Activated T-helper 1 cell treated with anti-CD3 and anti-CD28 coated beads, Interleukin-12 subunit alpha, Interleukin-12 subunit beta, Interleukin-2, Interleukin-4 antibody, amounts not matched to agents 30 ng/mL and 10 ng/mL and 1 ng/mL, durations not matched to agents 14 hours and 24 hours and 36 hours (primary cell): ENCODE measurements around the gene NFATC4. TPM values are rescaled to one million over a fixed set of nuclear protein-coding genes. Genes with fewer than 3 reads are reported as not detected.

ENCODE experiments used
- DNase-seq: peaks from one replicate; pipeline ENCODE4 v3.0.0; 2021; ENCODE audit warnings: low spot score
- H3K27ac Mint-ChIP-seq: one replicate; pipeline ENCODE4 v1.8.0; 2021; ENCODE audit warnings: mild to moderate bottlenecking, mixed read lengths
- H3K27me3 Mint-ChIP-seq: one replicate; pipeline ENCODE4 v1.8.0; 2022; ENCODE audit warnings: mild to moderate bottlenecking, moderate library complexity, mixed read lengths; ENCODE audit not compliant: insufficient read depth
- H3K36me3 Mint-ChIP-seq: one replicate; pipeline ENCODE4 v1.8.0; 2021; ENCODE audit warnings: low read depth, mixed read lengths
- H3K4me1 Mint-ChIP-seq: one replicate; pipeline ENCODE4 v1.8.0; 2021; ENCODE audit warnings: low read depth, mixed read lengths
- H3K4me3 Mint-ChIP-seq: one replicate; pipeline ENCODE4 v1.8.0; 2021; ENCODE audit warnings: mild to moderate bottlenecking, moderate library complexity, mixed read lengths
- H3K9me3 Mint-ChIP-seq: one replicate; pipeline ENCODE4 v1.8.0; 2021; ENCODE audit warnings: mixed read lengths
- intact Hi-C: fragments of 100-400 bp; cut with micrococcal nuclease; formaldehyde crosslinking; loops from one replicate; pipeline ENCODE4 v1.15.1; 2024
- total RNA-seq: library from RNA; stranded (reverse); gene quantifications from 2 replicates; pipeline ENCODE4 v1.2.3, GENCODE V29; 2022

The NFATC4 gene
- total RNA-seq, 1 donor from 2014 or later: not detected

GRCh38 chr14:24399999-24400718 lies 32.2 kb downstream of the NFATC4 start:
- no peaks in the 10 kb centered on the region for H3K9me3 Mint-ChIP-seq
- DNase-seq: no peak
- intact Hi-C loops: loop anchor here (2.0 kb wide), 1 partner anchor 31 kb away; no protein-coding TSS in a partner anchor
- no peak overlapping the region for H3K27ac Mint-ChIP-seq
- H3K4me3 Mint-ChIP-seq: no peak overlapping the region
- H3K36me3 Mint-ChIP-seq: no peaks in the 10 kb centered on the region
- H3K27me3 Mint-ChIP-seq: peaks cover 32% of the 10 kb centered on the region
- H3K4me1 Mint-ChIP-seq: no peaks in the 10 kb centered on the region

GRCh38 chr14:24401810-24402702 lies 34.1 kb downstream of the NFATC4 start:
- Mint-ChIP-seq H3K9me3 (no peaks in the 10 kb centered on the region), H3K27me3 (peaks cover 36% of the 10 kb centered on the region), H3K4me1 (no peaks in the 10 kb centered on the region), H3K4me3 (no peak overlapping the region), H3K27ac (no peak overlapping the region), H3K36me3 (no peaks in the 10 kb centered on the region)
- intact Hi-C loops: no loop called here
- DNase-seq: no peak

- intact Hi-C loops: no loop called here
- Mint-ChIP-seq H3K4me3 (no peak overlapping the region), H3K27me3 (peaks cover 32% of the 10 kb centered on the region), H3K4me1 (no peaks in the 10 kb centered on the region), H3K9me3 (no peaks in the 10 kb centered on the region), H3K36me3 (no peaks in the 10 kb centered on the region), H3K27ac (no peak overlapping the region)
- DNase-seq: no peak
Observed at GRCh38 chr14:24403294-24403998, 35.5 kb downstream of the NFATC4 start.

GRCh38 chr14:24404814-24405213 lies 36.8 kb downstream of the NFATC4 start:
- Mint-ChIP-seq H3K36me3 (no peaks in the 10 kb centered on the region), H3K27me3 (peaks cover 30% of the 10 kb centered on the region), H3K4me3 (no peak overlapping the region), H3K9me3 (no peaks in the 10 kb centered on the region), H3K4me1 (no peaks in the 10 kb centered on the region), H3K27ac (no peak overlapping the region)
- DNase-seq: no peak
- intact Hi-C loops: no loop called here

- H3K4me3 Mint-ChIP-seq: no peak overlapping the region
- no peak overlapping the region for H3K27ac Mint-ChIP-seq
- H3K36me3 Mint-ChIP-seq: no peaks in the 10 kb centered on the region
- no peaks in the 10 kb centered on the region for H3K4me1 Mint-ChIP-seq
- no peak for DNase-seq
- intact Hi-C loops: no loop called here
- H3K9me3 Mint-ChIP-seq: no peaks in the 10 kb centered on the region
- H3K27me3 Mint-ChIP-seq: peaks cover 25% of the 10 kb centered on the region
Observed at GRCh38 chr14:24406416-24406815, 38.4 kb downstream of the NFATC4 start.

GRCh38 chr14:24407608-24408325 lies 39.8 kb downstream of the NFATC4 start:
- Mint-ChIP-seq H3K27me3 (peaks cover 25% of the 10 kb centered on the region), H3K27ac (no peak overlapping the region), H3K9me3 (no peaks in the 10 kb centered on the region), H3K36me3 (no peaks in the 10 kb centered on the region), H3K4me3 (no peak overlapping the region), H3K4me1 (no peaks in the 10 kb centered on the region)
- DNase-seq: no peak
- intact Hi-C loops: no loop called here

DNA sequence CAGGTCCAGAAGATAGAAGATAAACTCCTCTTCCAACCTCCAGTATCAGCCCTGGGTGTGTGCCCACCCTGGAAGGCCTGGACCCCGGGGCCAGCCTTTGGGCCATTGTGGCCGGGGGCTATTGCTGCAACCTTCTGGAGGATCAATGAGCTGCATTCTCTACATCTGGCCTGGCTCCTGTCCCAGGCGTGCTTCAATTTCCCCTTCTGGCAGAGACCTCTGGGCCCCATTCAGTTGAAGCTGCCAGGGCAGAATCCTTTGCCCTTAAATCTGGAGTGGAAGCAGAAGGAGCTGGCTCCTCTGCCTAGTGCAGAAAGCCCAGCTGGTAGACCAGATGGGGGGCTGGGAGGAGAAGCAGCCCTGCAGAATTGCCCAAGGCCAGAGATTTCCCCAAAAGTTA lies 40.8 kb downstream of the NFATC4 start:
- no peaks in the 10 kb centered on the region for H3K9me3 Mint-ChIP-seq
- no peaks in the 10 kb centered on the region for H3K4me1 Mint-ChIP-seq
- no peak for DNase-seq
- H3K4me3 Mint-ChIP-seq: no peak overlapping the region
- H3K36me3 Mint-ChIP-seq: no peaks in the 10 kb centered on the region
- no peak overlapping the region for H3K27ac Mint-ChIP-seq
- H3K27me3 Mint-ChIP-seq: peaks cover 16% of the 10 kb centered on the region
- intact Hi-C loops: no loop called here

- intact Hi-C loops: no loop called here
- Mint-ChIP-seq H3K36me3 (no peaks in the 10 kb centered on the region), H3K4me1 (no peaks in the 10 kb centered on the region), H3K27ac (no peak overlapping the region), H3K4me3 (no peak overlapping the region), H3K27me3 (peaks cover 13% of the 10 kb centered on the region), H3K9me3 (no peaks in the 10 kb centered on the region)
- DNase-seq: no peak
Observed at GRCh38 chr14:24409192-24409591, 41.2 kb downstream of the NFATC4 start.

DNA sequence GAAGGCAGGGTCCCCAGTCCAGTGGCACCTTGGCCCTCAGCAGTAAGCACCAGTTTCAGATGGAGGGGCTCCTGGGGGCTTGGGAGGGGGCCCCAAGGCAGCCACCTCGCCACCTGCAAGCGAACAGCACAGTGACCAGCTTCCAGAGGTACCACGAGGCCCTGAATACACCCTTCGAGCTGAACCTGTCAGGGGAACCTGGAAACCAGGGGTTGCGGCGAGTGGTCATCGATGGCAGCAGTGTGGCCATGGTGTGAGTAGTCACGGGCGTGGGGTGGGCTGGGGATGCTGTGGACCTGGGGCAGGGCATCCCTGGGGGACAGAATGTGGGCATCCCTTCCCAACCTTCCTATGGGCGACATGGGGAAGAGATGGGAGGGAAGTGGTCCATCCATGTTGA lies 42.0 kb downstream of the NFATC4 start:
- Mint-ChIP-seq H3K4me3 (no peak overlapping the region), H3K9me3 (no peaks in the 10 kb centered on the region), H3K27ac (no peak overlapping the region), H3K4me1 (no peaks in the 10 kb centered on the region), H3K36me3 (no peaks in the 10 kb centered on the region), H3K27me3 (peaks cover 5% of the 10 kb centered on the region)
- DNase-seq: no peak
- intact Hi-C loops: no loop called here

GRCh38 chr14:24411443-24412389 lies 43.7 kb downstream of the NFATC4 start:
- intact Hi-C loops: no loop called here
- no peaks in the 10 kb centered on the region for H3K9me3 Mint-ChIP-seq
- H3K27ac Mint-ChIP-seq: no peak overlapping the region
- H3K36me3 Mint-ChIP-seq: no peaks in the 10 kb centered on the region
- no peak for DNase-seq
- no peaks in the 10 kb centered on the region for H3K27me3 Mint-ChIP-seq
- H3K4me1 Mint-ChIP-seq: no peaks in the 10 kb centered on the region
- H3K4me3 Mint-ChIP-seq: no peak overlapping the region

DNA sequence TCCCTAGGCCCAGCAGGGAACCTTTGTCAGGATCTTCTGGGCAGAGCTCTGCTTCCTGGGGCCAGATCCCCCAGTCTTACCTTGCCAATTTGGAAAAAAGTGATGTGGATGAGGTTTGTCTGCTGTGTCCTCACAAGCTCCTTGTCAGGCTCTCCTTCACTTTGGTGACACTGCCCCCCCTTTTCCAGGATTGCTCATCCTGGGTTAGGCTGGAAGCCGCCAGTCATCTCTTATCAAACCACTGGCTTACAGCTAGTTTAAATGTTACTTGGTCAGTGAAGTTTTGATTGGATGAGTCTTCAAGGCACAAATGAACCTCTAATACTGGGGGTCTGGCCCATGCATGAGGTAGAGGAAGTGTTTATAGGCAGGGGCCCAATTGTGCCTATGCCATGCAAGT lies 46.1 kb downstream of the NFATC4 start:
- no peaks in the 10 kb centered on the region for H3K36me3 Mint-ChIP-seq
- no peaks in the 10 kb centered on the region for H3K4me1 Mint-ChIP-seq
- DNase-seq: no peak
- intact Hi-C loops: no loop called here
- H3K9me3 Mint-ChIP-seq: no peaks in the 10 kb centered on the region
- peaks cover 2% of the 10 kb centered on the region for H3K27me3 Mint-ChIP-seq
- no peak overlapping the region for H3K27ac Mint-ChIP-seq
- H3K4me3 Mint-ChIP-seq: no peak overlapping the region
